Bronchial epithelial cell (primary cell): ENCODE results near the gene DPY19L1. TPM values are rescaled to one million over a fixed set of nuclear protein-coding genes. Genes with fewer than 3 reads are reported as not detected.
"Not testable (repeated sequence)": the region's sequence is repeated elsewhere in the genome, so short reads cannot be mapped to it uniquely, and the experiment has no call there.

Experiments used
- DNase-seq: peaks from one replicate; pipeline ENCODE4 v3.0.0-alpha.2; 2010; ENCODE audit warnings: low read depth
- FAIRE-seq: peaks from 2 replicates; lab custom pipeline; 2011; peaks lifted over from hg19 to GRCh38; lab: Jason Lieb, UNC
- H3K27me3 ChIP-seq: 2 replicates; pipeline ENCODE4 v1.5.1; 2011; ENCODE audit warnings: low read length; ENCODE audit not compliant: control insufficient read depth, insufficient read depth
- H3K36me3 ChIP-seq: 2 replicates; pipeline ENCODE4 v1.5.1; 2011; ENCODE audit warnings: low read length; ENCODE audit not compliant: control insufficient read depth, insufficient read depth
- H3K4me3 ChIP-seq: 2 replicates; pipeline ENCODE4 v1.5.1; 2011; ENCODE audit warnings: mild to moderate bottlenecking, low read depth, low read length, control low read depth
- CTCF ChIP-seq: IDR thresholded peaks from 2 replicates; pipeline ENCODE4 v1.5.1; 2011; ENCODE audit warnings: mild to moderate bottlenecking, moderate library complexity, low read length, control low read depth, inconsistent platforms; ENCODE audit not compliant: insufficient read depth, severe bottlenecking
- total RNA-seq: library from RNA; depleted of rRNA; stranded (reverse); fragments of >200 nt; gene quantifications from 2 replicates; pipeline ENCODE4 v1.2.1, GENCODE V29; 2014

DPY19L1 gene
- total RNA-seq, 1 donor from 2014 or later, result 13.4 TPM

- no peak overlapping the region for H3K4me3 ChIP-seq
- no peak for FAIRE-seq
Observed at GRCh38 chr7:34931739-34932138, 105.5 kb downstream of the DPY19L1 start.

GRCh38 chr7:34929783-34930182 is 107.5 kb downstream of the DPY19L1 start:
- not testable (repeated sequence) for H3K36me3 ChIP-seq, FAIRE-seq, DNase-seq, H3K27me3 ChIP-seq, H3K4me3 ChIP-seq

More at GRCh38 chr7:34931739-34932138, 105.5 kb downstream of the DPY19L1 start:
- TF ChIP-seq CTCF, result no peak
- no peak for DNase-seq
- H3K36me3 ChIP-seq, result no peaks in the 10 kb centered on the region
- no peaks in the 10 kb centered on the region for H3K27me3 ChIP-seq

- DNase-seq (no peak), FAIRE-seq (no peak)
- TF ChIP-seq CTCF, result no peak
- H3K4me3 ChIP-seq, result no peak overlapping the region
- no peaks in the 10 kb centered on the region for H3K36me3 ChIP-seq
- no peaks in the 10 kb centered on the region for H3K27me3 ChIP-seq
Observed at GRCh38 chr7:34928560-34928959, 108.7 kb downstream of the DPY19L1 start.

GRCh38 chr7:34928052-34928451 is 109.2 kb downstream of the DPY19L1 start:
- TF ChIP-seq CTCF, result peak; percentile 64
- FAIRE-seq (no peak), DNase-seq (peak; percentile 23)
- H3K36me3 ChIP-seq, result no peaks in the 10 kb centered on the region
- H3K4me3 ChIP-seq, result no peak overlapping the region
- no peaks in the 10 kb centered on the region for H3K27me3 ChIP-seq

- H3K27me3 ChIP-seq, DNase-seq, H3K36me3 ChIP-seq, H3K4me3 ChIP-seq, FAIRE-seq: not testable (repeated sequence)
Observed at GRCh38 chr7:34920470-34920869, 116.8 kb downstream of the DPY19L1 start.

- H3K4me3 ChIP-seq, FAIRE-seq, DNase-seq, H3K36me3 ChIP-seq, H3K27me3 ChIP-seq: not testable (repeated sequence)
Observed at GRCh38 chr7:34919038-34919437, 118.2 kb downstream of the DPY19L1 start.

GRCh38 chr7:34918198-34918861 is 119.0 kb downstream of the DPY19L1 start:
- H3K36me3 ChIP-seq, DNase-seq, H3K4me3 ChIP-seq, FAIRE-seq, H3K27me3 ChIP-seq: not testable (repeated sequence)

GRCh38 chr7:34917515-34917914 is 119.8 kb downstream of the DPY19L1 start:
- H3K27me3 ChIP-seq, H3K4me3 ChIP-seq, FAIRE-seq, H3K36me3 ChIP-seq, DNase-seq: not testable (repeated sequence)
